IMR-90 (cell line): Measurements from ENCODE around the gene TCERG1L. TPM values are rescaled to one million over a fixed set of nuclear protein-coding genes. Genes with fewer than 3 reads are reported as not detected.

Experiments used
- ATAC-seq: fragments of 200-7000 bp; cut with Tn5 transposase; 2 replicates; pipeline ENCODE4 v1.9.1; 2020; ENCODE audit warnings: low read depth, mild to moderate bottlenecking, moderate library complexity
- BruUV-seq: library from RNA; stranded (reverse); fragments of 400-500 nt; replicated peaks from 2 replicates; lab custom pipeline; 2021; lab: Mats Ljungman, UMichigan
- CTCF ChIA-PET: fragments of 300-600 bp; formaldehyde crosslinking; extraction: SDS; loops from one replicate; lab custom pipeline; 2021; ENCODE audit warnings: antibody characterized with exemption; lab: Yijun Ruan, JAX
- POLR2A ChIA-PET: fragments of 300-600 bp; sonication (Branson Sonifier 250); formaldehyde crosslinking; loops from one replicate; lab custom pipeline; 2022; ENCODE audit warnings: antibody characterized with exemption; ENCODE audit not compliant: unreplicated experiment; lab: Charles Lee
- DNase-seq: peaks from one replicate; pipeline ENCODE4 v3.0.0; 2013
- H2AFZ ChIP-seq: replicated peaks from 2 replicates; pipeline ENCODE3; 2013; ENCODE audit warnings: low read length, mild to moderate bottlenecking; ENCODE audit not compliant: poor library complexity
- H2AK5ac ChIP-seq: 2 replicates; pipeline ENCODE4 v1.6.1; 2013; ENCODE audit warnings: low read depth, low read length, inconsistent platforms
- H2AK9ac ChIP-seq: replicated peaks from 2 replicates; pipeline ENCODE3; 2013; ENCODE audit warnings: mild to moderate bottlenecking, low read depth, low read length, moderate library complexity; ENCODE audit not compliant: poor library complexity
- H2BK120ac ChIP-seq: 2 replicates; pipeline ENCODE4 v1.6.1; 2013; ENCODE audit warnings: low read depth, low read length, inconsistent platforms
- H2BK15ac ChIP-seq: 3 replicates; pipeline ENCODE4 v1.6.1; 2013; ENCODE audit warnings: low read depth, low read length, inconsistent platforms
- H2BK20ac ChIP-seq: 2 replicates; pipeline ENCODE4 v1.6.1; 2013; ENCODE audit warnings: low read depth, mild to moderate bottlenecking, inconsistent platforms, low read length, moderate library complexity
- H2BK5ac ChIP-seq: 2 replicates; pipeline ENCODE4 v1.6.1; 2013; ENCODE audit warnings: mild to moderate bottlenecking, low read depth, low read length, inconsistent platforms; ENCODE audit not compliant: poor library complexity, severe bottlenecking
- H3K14ac ChIP-seq: replicated peaks from 2 replicates; pipeline ENCODE4 v1.6.1; 2013; ENCODE audit warnings: low read depth, low read length, inconsistent platforms
- H3K18ac ChIP-seq: 2 replicates; pipeline ENCODE4 v1.6.1; 2013; ENCODE audit warnings: low read depth, low read length, control low read depth
- H3K23ac ChIP-seq: 2 replicates; pipeline ENCODE4 v1.6.1; 2013; ENCODE audit warnings: low read depth, low read length, inconsistent platforms
- H3K27ac ChIP-seq: 2 replicates; pipeline ENCODE4 v1.5.1; 2013; ENCODE audit warnings: mild to moderate bottlenecking, control low read depth, low read length; ENCODE audit not compliant: insufficient read depth
- H3K27me3 ChIP-seq: 2 replicates; pipeline ENCODE4 v1.6.1; 2013; ENCODE audit warnings: low read length; ENCODE audit not compliant: control insufficient read depth, insufficient read depth
- H3K36me3 ChIP-seq: 2 replicates; pipeline ENCODE4 v1.6.1; 2013; ENCODE audit warnings: low read length, mixed read lengths; ENCODE audit not compliant: control insufficient read depth, insufficient read depth
- H3K4ac ChIP-seq: 2 replicates; pipeline ENCODE4 v1.6.1; 2013; ENCODE audit warnings: low read depth, low read length, inconsistent platforms
- H3K4me1 ChIP-seq: 2 replicates; pipeline ENCODE4 v1.6.1; 2013; ENCODE audit warnings: low read length, mixed read lengths; ENCODE audit not compliant: control insufficient read depth, insufficient read depth
- H3K4me2 ChIP-seq: 2 replicates; pipeline ENCODE4 v1.6.1; 2013; ENCODE audit warnings: low read depth, mild to moderate bottlenecking, control low read depth, low read length, moderate library complexity
- H3K4me3 ChIP-seq: 2 replicates; pipeline ENCODE4 v1.5.1; 2013; ENCODE audit warnings: low read depth, mild to moderate bottlenecking, control low read depth, low read length, moderate library complexity; ENCODE audit not compliant: insufficient read depth
- H3K56ac ChIP-seq: 2 replicates; pipeline ENCODE4 v1.6.1; 2013; ENCODE audit warnings: low read length, inconsistent platforms; ENCODE audit not compliant: insufficient read depth; ENCODE audit errors: extremely low read depth
- H3K79me1 ChIP-seq, 2 experiments: 2 replicates each; pipeline ENCODE4 v1.6.1; 2013; ENCODE audit warnings: low read length in 2 of 2, inconsistent platforms in 1 of 2, low read depth in 1 of 2
- H3K9ac ChIP-seq: 2 replicates; pipeline ENCODE4 v1.6.1; 2013; ENCODE audit warnings: low read depth, low read length, control low read depth
- H3K9me1 ChIP-seq: 2 replicates; pipeline ENCODE4 v1.6.1; 2013; ENCODE audit warnings: low read length, inconsistent platforms; ENCODE audit not compliant: insufficient read depth
- H3K9me3 ChIP-seq: 2 replicates; pipeline ENCODE4 v1.6.1; 2013; ENCODE audit warnings: low read length; ENCODE audit not compliant: control insufficient read depth, insufficient read depth
- H4K20me1 ChIP-seq: 2 replicates; pipeline ENCODE4 v1.6.1; 2013; ENCODE audit warnings: low read length, inconsistent platforms; ENCODE audit not compliant: insufficient read depth
- H4K5ac ChIP-seq: 2 replicates; pipeline ENCODE4 v1.6.1; 2013; ENCODE audit warnings: mild to moderate bottlenecking, low read depth, low read length, control low read depth
- H4K8ac ChIP-seq, 2 experiments: 2 replicates each; pipeline ENCODE4 v1.6.1; 2013; ENCODE audit warnings: low read depth in 2 of 2, low read length in 2 of 2, control low read depth in 1 of 2, inconsistent platforms in 1 of 2
- H4K91ac ChIP-seq: 2 replicates; pipeline ENCODE4 v1.6.1; 2013; ENCODE audit warnings: low read depth, low read length, inconsistent platforms; ENCODE audit not compliant: insufficient read depth
- BHLHE40 ChIP-seq: fragments of 150-350 bp; IDR thresholded peaks from 2 replicates; pipeline ENCODE4 v1.6.1; 2016; ENCODE audit warnings: mild to moderate bottlenecking, low read depth, low read length
- CEBPB ChIP-seq: IDR thresholded peaks from 2 replicates; pipeline ENCODE4 v1.6.1; 2012; ENCODE audit warnings: low read depth, low read length, improper control_type of control experiment
- CHD1 ChIP-seq: IDR thresholded peaks from 2 replicates; pipeline ENCODE4 v1.6.1; 2012; ENCODE audit warnings: low read depth, low read length, improper control_type of control experiment
- FOS ChIP-seq: fragments of 150-350 bp; IDR thresholded peaks from 2 replicates; pipeline ENCODE4 v1.6.1; 2016; ENCODE audit warnings: low read depth, low read length
- MAFK ChIP-seq: IDR thresholded peaks from 2 replicates; pipeline ENCODE4 v1.6.1; 2012; ENCODE audit warnings: low read depth, low read length, improper control_type of control experiment
- MAZ ChIP-seq: IDR thresholded peaks from 2 replicates; pipeline ENCODE4 v1.6.1; 2012; ENCODE audit warnings: low read depth, mild to moderate bottlenecking, low read length, improper control_type of control experiment, moderate library complexity, borderline replicate concordance
- MXI1 ChIP-seq: IDR thresholded peaks from 2 replicates; pipeline ENCODE4 v1.6.1; 2012; ENCODE audit warnings: low read depth, mild to moderate bottlenecking, low read length, moderate library complexity, borderline replicate concordance
- NFE2L2 ChIP-seq: fragments of 150-350 bp; IDR thresholded peaks from 2 replicates; pipeline ENCODE4 v1.6.1; 2016; ENCODE audit warnings: low read depth, mild to moderate bottlenecking, low read length
- POLR2A ChIP-seq: IDR thresholded peaks from 2 replicates; pipeline ENCODE4 v1.6.1; 2012; ENCODE audit warnings: mild to moderate bottlenecking, low read depth, low read length
- RAD21 ChIP-seq: IDR thresholded peaks from 2 replicates; pipeline ENCODE4 v1.6.1; 2012; ENCODE audit warnings: low read length, improper control_type of control experiment
- RCOR1 ChIP-seq: IDR thresholded peaks from 2 replicates; pipeline ENCODE4 v1.6.1; 2012; ENCODE audit warnings: mild to moderate bottlenecking, low read length, improper control_type of control experiment; ENCODE audit not compliant: insufficient replicate concordance
- RFX5 ChIP-seq: IDR thresholded peaks from 2 replicates; pipeline ENCODE4 v1.8.0; 2012; ENCODE audit warnings: low read depth, mild to moderate bottlenecking, low read length, moderate library complexity
- SMC3 ChIP-seq: fragments of 150-350 bp; IDR thresholded peaks from 2 replicates; pipeline ENCODE4 v1.6.1; 2016; ENCODE audit warnings: low read depth, mild to moderate bottlenecking, antibody characterized with exemption, low read length, moderate library complexity
- WGBS, 2 experiments: methylation state at CpG; one replicate each; pipeline versions ENCODE4 v1.1.5 to v1.1.7; 2013; ENCODE audit warnings: missing lambda C conversion rate in 2 of 2; ENCODE audit not compliant: insufficient read length in 1 of 2; ENCODE audit errors: extremely low coverage in 2 of 2; 5-methylcytosine and 5-hydroxymethylcytosine counted together
- dilution Hi-C: fragments of 300-500 bp; cut with HindIII; formaldehyde crosslinking; loops from one replicate; pipeline ENCODE4 v1.14.3; 2018; ENCODE audit warnings: low sequenced_read_pairs; ENCODE audit not compliant: unreplicated experiment
- in situ Hi-C: fragments of 300-500 bp; cut with MboI; formaldehyde crosslinking; loops from 3 replicates; pipeline ENCODE4 v1.14.3; 2019; ENCODE audit warnings: low sequenced_read_pairs, inconsistent platforms, mixed read lengths
- intact Hi-C: fragments of 100-400 bp; cut with micrococcal nuclease; formaldehyde crosslinking; loops from 2 replicates; pipeline ENCODE4 v1.10.0; 2022
- polyA plus RNA-seq, 3 experiments: library from polyadenylated mRNA; depleted of rRNA; stranded (reverse); fragments of >200 nt; gene quantifications; 2 replicates each; pipeline ENCODE4 v1.2.3, GENCODE V29; 2012; ENCODE audit warnings: low replicate concordance in 1 of 3
- total RNA-seq: library from RNA; depleted of rRNA; stranded (reverse); fragments of >200 nt; gene quantifications from 2 replicates; pipeline ENCODE4 v1.2.3, GENCODE V29; 2012
- TF ChIP-seq, protein P1 (sequence below): fragments of 150-350 bp; IDR thresholded peaks from 2 replicates; pipeline ENCODE4 v1.6.1; 2016; ENCODE audit warnings: low read depth, mild to moderate bottlenecking, low read length, moderate library complexity, borderline replicate concordance
- TF ChIP-seq, protein P2 (sequence below): fragments of 150-350 bp; IDR thresholded peaks from 2 replicates; pipeline ENCODE4 v1.6.1; 2017; ENCODE audit warnings: mild to moderate bottlenecking, antibody characterized with exemption, low read length, low read depth
- TF ChIP-seq, protein P3 (sequence below): conservative IDR thresholded peaks from 2 replicates; pipeline ENCODE4 v1.5.1; 2012; ENCODE audit warnings: mild to moderate bottlenecking, low read depth, low read length, improper control_type of control experiment

The TCERG1L gene
- total and polyA plus RNA-seq, 2 of the 4 experiments (the other 2 are of a cell fraction): not detected

GRCh38 chr10:131198401-131198800, 113.1 kb downstream of the TCERG1L start:
- H3K27me3 ChIP-seq: no peaks in the 10 kb centered on the region
- H3K4me1 ChIP-seq: no peaks in the 10 kb centered on the region
- H2BK120ac ChIP-seq: no peak overlapping the region
- no peak overlapping the region for H3K4me3 ChIP-seq
- TF ChIP-seq, protein P1, sequence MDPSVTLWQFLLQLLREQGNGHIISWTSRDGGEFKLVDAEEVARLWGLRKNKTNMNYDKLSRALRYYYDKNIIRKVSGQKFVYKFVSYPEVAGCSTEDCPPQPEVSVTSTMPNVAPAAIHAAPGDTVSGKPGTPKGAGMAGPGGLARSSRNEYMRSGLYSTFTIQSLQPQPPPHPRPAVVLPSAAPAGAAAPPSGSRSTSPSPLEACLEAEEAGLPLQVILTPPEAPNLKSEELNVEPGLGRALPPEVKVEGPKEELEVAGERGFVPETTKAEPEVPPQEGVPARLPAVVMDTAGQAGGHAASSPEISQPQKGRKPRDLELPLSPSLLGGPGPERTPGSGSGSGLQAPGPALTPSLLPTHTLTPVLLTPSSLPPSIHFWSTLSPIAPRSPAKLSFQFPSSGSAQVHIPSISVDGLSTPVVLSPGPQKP: no peak
- TF ChIP-seq MAFK (no peak), MAZ (no peak), FOS (no peak), CHD1 (no peak), RCOR1 (no peak), BHLHE40 (no peak), SMC3 (no peak), CEBPB (no peak), NFE2L2 (no peak), RAD21 (no peak), MXI1 (no peak), POLR2A (no peak), RFX5 (no peak)
- TF ChIP-seq, protein P2, sequence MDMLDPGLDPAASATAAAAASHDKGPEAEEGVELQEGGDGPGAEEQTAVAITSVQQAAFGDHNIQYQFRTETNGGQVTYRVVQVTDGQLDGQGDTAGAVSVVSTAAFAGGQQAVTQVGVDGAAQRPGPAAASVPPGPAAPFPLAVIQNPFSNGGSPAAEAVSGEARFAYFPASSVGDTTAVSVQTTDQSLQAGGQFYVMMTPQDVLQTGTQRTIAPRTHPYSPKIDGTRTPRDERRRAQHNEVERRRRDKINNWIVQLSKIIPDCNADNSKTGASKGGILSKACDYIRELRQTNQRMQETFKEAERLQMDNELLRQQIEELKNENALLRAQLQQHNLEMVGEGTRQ: no peak
- TF ChIP-seq, protein P3, sequence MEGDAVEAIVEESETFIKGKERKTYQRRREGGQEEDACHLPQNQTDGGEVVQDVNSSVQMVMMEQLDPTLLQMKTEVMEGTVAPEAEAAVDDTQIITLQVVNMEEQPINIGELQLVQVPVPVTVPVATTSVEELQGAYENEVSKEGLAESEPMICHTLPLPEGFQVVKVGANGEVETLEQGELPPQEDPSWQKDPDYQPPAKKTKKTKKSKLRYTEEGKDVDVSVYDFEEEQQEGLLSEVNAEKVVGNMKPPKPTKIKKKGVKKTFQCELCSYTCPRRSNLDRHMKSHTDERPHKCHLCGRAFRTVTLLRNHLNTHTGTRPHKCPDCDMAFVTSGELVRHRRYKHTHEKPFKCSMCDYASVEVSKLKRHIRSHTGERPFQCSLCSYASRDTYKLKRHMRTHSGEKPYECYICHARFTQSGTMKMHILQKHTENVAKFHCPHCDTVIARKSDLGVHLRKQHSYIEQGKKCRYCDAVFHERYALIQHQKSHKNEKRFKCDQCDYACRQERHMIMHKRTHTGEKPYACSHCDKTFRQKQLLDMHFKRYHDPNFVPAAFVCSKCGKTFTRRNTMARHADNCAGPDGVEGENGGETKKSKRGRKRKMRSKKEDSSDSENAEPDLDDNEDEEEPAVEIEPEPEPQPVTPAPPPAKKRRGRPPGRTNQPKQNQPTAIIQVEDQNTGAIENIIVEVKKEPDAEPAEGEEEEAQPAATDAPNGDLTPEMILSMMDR: no peak
- H4K5ac ChIP-seq: no peak overlapping the region
- in situ Hi-C loops: no loop called here
- H4K91ac ChIP-seq: no peak overlapping the region
- no peak overlapping the region for H2BK15ac ChIP-seq
- ChIA-PET POLR2A (no interaction called here), CTCF (no interaction called here)
- no peak overlapping the region for H2AFZ ChIP-seq
- 76% methylated on average over 5 of the region's 10 CpGs; no CpG with 5 or more reads in 1 of the 2 experiments for WGBS, 2 experiments
- no peak overlapping the region for H2AK5ac ChIP-seq
- no peak overlapping the region for H3K18ac ChIP-seq
- H3K9me1 ChIP-seq: no peaks in the 10 kb centered on the region
- H4K8ac ChIP-seq: no peak overlapping the region
- no peaks in the 10 kb centered on the region for H3K79me1 ChIP-seq
- H3K27ac ChIP-seq: no peak overlapping the region
- H3K4ac ChIP-seq: no peak overlapping the region
- no peak overlapping the region for H3K14ac ChIP-seq
- BruUV-seq: no TSS peak
- no peak overlapping the region for H2AK9ac ChIP-seq
- H3K36me3 ChIP-seq: no peaks in the 10 kb centered on the region
- no peak overlapping the region for H2BK5ac ChIP-seq
- dilution Hi-C loops: no loop called here
- no peaks in the 10 kb centered on the region for H4K20me1 ChIP-seq
- intact Hi-C loops: no loop called here
- no peak overlapping the region for H3K9ac ChIP-seq
- H3K4me2 ChIP-seq: no peak overlapping the region
- H2BK20ac ChIP-seq: no peak overlapping the region
- no peak for DNase-seq
- H3K56ac ChIP-seq: no peak overlapping the region
- no peak for ATAC-seq
- no peak overlapping the region for H3K23ac ChIP-seq
- peaks cover 48% of the 10 kb centered on the region for H3K9me3 ChIP-seq
